ENCODE results near the gene PAMR1.

DNA sequence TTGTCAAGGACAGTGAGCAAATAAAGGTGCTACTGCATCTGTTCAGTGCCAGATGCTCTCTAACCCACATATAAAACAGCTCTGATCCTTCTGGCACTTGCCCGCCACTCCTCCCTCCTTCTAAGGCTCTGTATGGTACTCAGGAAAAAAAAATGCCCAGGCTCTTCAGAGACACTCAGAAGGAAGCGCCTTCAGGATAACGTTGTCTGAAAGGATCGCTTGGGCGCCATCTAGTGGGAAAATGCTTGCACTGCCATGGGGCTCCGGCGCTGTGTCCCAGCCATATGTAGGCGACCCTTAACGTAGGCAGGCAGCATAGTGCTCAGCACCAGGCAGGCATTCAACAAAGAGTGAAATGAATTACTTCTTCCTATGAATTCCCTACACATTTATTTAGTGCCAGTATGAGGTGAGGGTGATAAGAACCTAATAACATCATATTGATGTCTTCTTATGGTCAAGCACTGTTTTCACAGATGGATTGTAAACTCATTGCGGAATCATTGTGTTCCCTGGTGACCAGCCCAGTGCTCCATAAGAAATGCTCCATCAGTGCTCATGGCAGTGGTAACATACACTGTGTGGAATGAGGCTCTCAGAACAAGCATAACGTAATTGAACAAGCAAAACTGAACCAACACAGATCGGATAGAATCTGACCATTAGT, 39.6 kb downstream of the PAMR1 start:
- no peak for TF ChIP-seq POLR2A (IDR thresholded peaks at IDR 0.05; ENCODE audit: low read length)
- TF ChIP-seq GATA1 (IDR thresholded peaks at IDR 0.05; ENCODE audit: low read depth, low read length), result no peak

Measured in erythroblast (primary cell).